Measurements from ENCODE around the gene ACSS3. TPM values are rescaled to one million over a fixed set of nuclear protein-coding genes. Genes with fewer than 3 reads are reported as not detected.

The ACSS3 gene
- total RNA-seq, 4 donors from 2014 or later = 5.8 to 12.1 (median 6.9) TPM

GRCh38 chr12:81245458-81245857 lies 167.6 kb downstream of the ACSS3 start:
- Histone ChIP-seq H3K27ac (replicated peaks in 1 of 4) (no peak overlapping the region), H3K4me1 (no peaks in the 10 kb centered on the region), H3K4me3 (no peak overlapping the region), H3K36me3 (no peaks in the 10 kb centered on the region), H3K9me3 (peaks cover 0 to 4% (median 0%) of the 10 kb centered on the region in 4 donors), H3K27me3 (no peaks in the 10 kb centered on the region)
- intact Hi-C loops (cut with DNase I) = no loop called here
- WGBS = 61% methylated on average over 2 of the region's 2 CpGs
- TF ChIP-seq POLR2A (IDR thresholded peaks at IDR 0.05; ENCODE audit: low read depth) (no peak), EP300 (IDR thresholded peaks at IDR 0.05) (no peak), POLR2AphosphoS5 (IDR thresholded peaks at IDR 0.05) (no peak), CTCF (IDR thresholded peaks at IDR 0.05) (no peak)
- DNase-seq (ENCODE audit: extremely low spot score) = no peak

- no peak for DNase-seq (ENCODE audit: extremely low spot score)
- intact Hi-C loops (cut with DNase I) = no loop called here
- TF ChIP-seq POLR2A (IDR thresholded peaks at IDR 0.05; ENCODE audit: low read depth) = no peak
- no peak for TF ChIP-seq POLR2AphosphoS5 (IDR thresholded peaks at IDR 0.05)
- TF ChIP-seq EP300 (IDR thresholded peaks at IDR 0.05) = no peak
- TF ChIP-seq CTCF (IDR thresholded peaks at IDR 0.05) = no peak
- no peak overlapping the region for H3K27ac ChIP-seq (replicated peaks in 1 of 4)
- H3K27me3 ChIP-seq = no peaks in the 10 kb centered on the region
- peaks cover 0 to 4% (median 0%) of the 10 kb centered on the region in 4 donors for H3K9me3 ChIP-seq
- no peak overlapping the region for H3K4me3 ChIP-seq
- no peaks in the 10 kb centered on the region for H3K4me1 ChIP-seq
- H3K36me3 ChIP-seq = no peaks in the 10 kb centered on the region
- WGBS = 60% methylated on average over 3 of the region's 4 CpGs
These were observed 168.2 kb downstream of the ACSS3 start for GRCh38 chr12:81245907-81246570.

GRCh38 chr12:81249976-81250375 lies 172.1 kb downstream of the ACSS3 start:
- no peaks in the 10 kb centered on the region for H3K27me3 ChIP-seq
- H3K9me3 ChIP-seq = no peaks in the 10 kb centered on the region
- no peak overlapping the region for H3K4me3 ChIP-seq
- peaks cover 0 to 6% (median 0%) of the 10 kb centered on the region in 4 donors for H3K36me3 ChIP-seq
- no peaks in the 10 kb centered on the region for H3K4me1 ChIP-seq
- 60% methylated on average over 2 of the region's 2 CpGs for WGBS
- DNase-seq (ENCODE audit: extremely low spot score) = no peak
- H3K27ac ChIP-seq (replicated peaks in 1 of 4) = no peak overlapping the region
- TF ChIP-seq EP300 (IDR thresholded peaks at IDR 0.05) (no peak), POLR2AphosphoS5 (IDR thresholded peaks at IDR 0.05) (no peak), CTCF (IDR thresholded peaks at IDR 0.05) (no peak), POLR2A (IDR thresholded peaks at IDR 0.05; ENCODE audit: low read depth) (no peak)
- intact Hi-C loops (cut with DNase I) = no loop called here

- WGBS = 92% methylated on average over 3 of the region's 3 CpGs
- Histone ChIP-seq H3K36me3 (peaks cover 0 to 6% (median 0%) of the 10 kb centered on the region in 4 donors), H3K4me1 (no peaks in the 10 kb centered on the region), H3K4me3 (no peak overlapping the region), H3K27me3 (no peaks in the 10 kb centered on the region), H3K9me3 (no peaks in the 10 kb centered on the region), H3K27ac (replicated peaks in 1 of 4) (no peak overlapping the region)
- TF ChIP-seq POLR2A (IDR thresholded peaks at IDR 0.05; ENCODE audit: low read depth) (no peak), POLR2AphosphoS5 (IDR thresholded peaks at IDR 0.05) (no peak)
- no peak for DNase-seq (ENCODE audit: extremely low spot score)
- intact Hi-C loops (cut with DNase I) = no loop called here
These were observed 174.3 kb downstream of the ACSS3 start for GRCh38 chr12:81252228-81252627.

- no peak for TF ChIP-seq POLR2AphosphoS5 (IDR thresholded peaks at IDR 0.05)
- TF ChIP-seq POLR2A (IDR thresholded peaks at IDR 0.05; ENCODE audit: low read depth) = no peak
- TF ChIP-seq CTCF (IDR thresholded peaks at IDR 0.05) = no peak
- no peak for TF ChIP-seq EP300 (IDR thresholded peaks at IDR 0.05)
- intact Hi-C loops (cut with DNase I) = no loop called here
- no peaks in the 10 kb centered on the region for H3K9me3 ChIP-seq
- no peaks in the 10 kb centered on the region for H3K4me1 ChIP-seq
- no peaks in the 10 kb centered on the region for H3K27me3 ChIP-seq
- H3K4me3 ChIP-seq = no peak overlapping the region
- no peak overlapping the region for H3K27ac ChIP-seq (replicated peaks in 1 of 4)
- H3K36me3 ChIP-seq = peaks cover 0 to 6% (median 0%) of the 10 kb centered on the region in 4 donors
- WGBS = 89% methylated on average over 3 of the region's 3 CpGs
- DNase-seq (ENCODE audit: extremely low spot score) = no peak
These were observed 175.5 kb downstream of the ACSS3 start for GRCh38 chr12:81253360-81253759.
